Eye (tissue), 1 donor: ENCODE measurements around the gene S100A9.
"Not testable (repeated sequence)": the region's sequence is repeated elsewhere in the genome, so short reads cannot be mapped to it uniquely, and the experiment has no call there.

ENCODE experiments used
- DNase-seq: peaks from one replicate; pipeline ENCODE4 v3.0.0-alpha.2; 2015

Gene S100A9

DNA sequence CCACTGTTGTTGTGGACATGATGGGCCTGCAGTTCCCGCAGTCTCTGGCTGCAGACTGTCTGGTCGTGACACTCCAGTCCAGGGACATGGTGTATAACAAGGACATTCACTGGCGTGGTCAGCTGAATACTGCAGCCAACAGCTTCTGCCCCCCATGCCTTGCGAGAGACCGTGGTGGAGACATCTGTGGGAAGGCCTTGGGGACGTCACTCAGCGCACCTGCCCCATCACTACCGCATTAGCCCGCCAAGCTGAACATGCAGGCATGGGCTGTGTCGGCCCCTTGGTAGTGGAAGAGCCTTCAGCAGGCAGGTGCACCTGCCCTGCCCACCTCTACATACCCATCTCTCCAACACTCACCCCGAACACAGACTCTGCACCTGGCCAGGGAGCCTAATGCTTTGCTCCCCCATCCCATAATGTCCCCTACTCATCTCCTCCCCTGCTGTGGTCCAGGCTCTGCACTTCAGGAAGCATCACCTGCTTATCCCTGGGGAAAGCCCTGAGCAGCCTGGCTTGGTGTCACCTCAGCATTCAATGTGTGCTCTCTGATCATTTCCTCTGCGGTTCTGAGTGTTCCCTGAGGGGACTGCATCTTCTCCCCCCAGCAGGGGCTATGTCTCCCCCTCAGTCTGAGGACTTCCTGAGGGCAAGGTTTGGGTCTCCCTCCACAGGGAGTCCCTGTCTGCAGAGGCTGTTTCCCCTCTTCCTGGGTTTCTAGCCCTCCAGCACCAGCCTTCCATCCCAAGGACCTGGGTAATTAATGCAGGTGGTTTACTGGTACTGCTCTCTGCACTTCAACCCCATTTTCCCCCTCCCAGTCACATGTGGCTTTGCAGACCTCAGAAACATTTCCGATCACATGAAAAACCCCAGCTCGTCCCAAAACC, 12.2 kb upstream of the S100A9 start:
- no peak for DNase-seq

DNA sequence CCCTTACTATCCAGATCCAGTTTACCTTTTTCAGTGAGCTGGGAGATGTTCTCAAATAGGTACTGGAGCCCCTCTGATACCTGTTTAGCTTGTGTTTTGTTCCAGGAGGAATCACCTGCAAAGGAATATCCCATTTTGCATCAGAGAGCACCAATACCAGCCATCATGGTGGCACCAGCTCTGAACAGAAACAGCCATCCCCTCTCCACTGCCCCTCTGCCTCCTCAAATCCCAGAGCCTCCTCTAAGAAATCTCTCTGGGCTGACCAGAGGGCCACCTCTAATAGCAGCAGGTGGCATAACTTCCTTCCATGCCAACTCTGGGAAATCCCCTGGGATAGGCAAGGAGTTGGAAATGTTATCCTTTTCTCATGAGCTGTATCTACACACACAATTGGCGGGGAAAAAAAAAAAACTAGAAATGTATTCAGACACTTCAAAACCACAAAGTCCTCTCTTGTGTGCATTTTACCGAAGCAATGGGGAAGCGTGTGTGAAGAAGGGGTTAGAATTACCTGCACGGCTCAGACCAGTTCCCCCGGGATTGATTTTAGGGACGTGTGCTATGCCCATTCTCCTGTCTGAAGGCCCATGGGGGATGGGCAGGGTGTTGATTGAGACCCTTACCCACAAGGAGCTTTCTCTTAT, 11.5 kb upstream of the S100A9 start:
- DNase-seq, result no peak

DNA sequence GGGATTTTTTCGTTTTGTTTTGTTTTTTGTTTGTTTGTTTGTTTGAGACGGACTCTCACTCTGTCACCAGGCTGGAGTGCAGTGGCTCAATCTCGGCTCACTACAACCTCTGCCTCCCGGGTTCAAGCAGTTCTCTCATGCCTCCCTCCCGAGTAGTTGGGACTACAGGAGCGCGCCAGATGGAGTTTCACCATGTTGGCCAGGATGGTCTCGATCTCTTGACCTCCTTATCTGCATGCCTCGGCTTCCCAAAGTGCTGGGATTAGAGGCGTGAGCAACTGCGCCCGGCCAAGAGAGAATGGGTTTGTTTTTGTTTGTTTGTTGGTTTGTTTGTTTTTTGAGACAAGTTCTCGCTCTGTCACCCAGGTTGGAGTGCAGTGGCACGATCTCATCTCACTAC, 10.6 kb upstream of the S100A9 start:
- DNase-seq, result not testable (repeated sequence)

DNA sequence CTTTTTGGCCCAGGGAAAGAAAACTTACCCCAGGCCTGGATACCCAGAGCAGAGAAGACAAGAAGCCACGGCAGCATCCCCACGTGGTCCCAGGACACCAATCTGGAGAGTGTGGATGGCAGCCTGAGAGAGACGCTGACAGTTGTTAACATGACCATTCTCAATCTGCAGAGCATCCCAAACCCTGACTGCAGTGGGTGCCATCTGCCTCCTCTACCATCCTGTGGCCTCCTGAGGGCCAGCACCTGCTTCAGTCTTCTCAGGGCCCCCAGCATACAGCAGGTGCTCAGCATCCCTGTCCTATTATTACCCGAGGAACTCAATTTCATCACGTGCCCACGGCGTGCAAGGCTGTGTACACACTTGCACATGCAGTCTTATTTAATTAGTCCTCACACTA, 9.8 kb upstream of the S100A9 start:
- no peak for DNase-seq

DNA sequence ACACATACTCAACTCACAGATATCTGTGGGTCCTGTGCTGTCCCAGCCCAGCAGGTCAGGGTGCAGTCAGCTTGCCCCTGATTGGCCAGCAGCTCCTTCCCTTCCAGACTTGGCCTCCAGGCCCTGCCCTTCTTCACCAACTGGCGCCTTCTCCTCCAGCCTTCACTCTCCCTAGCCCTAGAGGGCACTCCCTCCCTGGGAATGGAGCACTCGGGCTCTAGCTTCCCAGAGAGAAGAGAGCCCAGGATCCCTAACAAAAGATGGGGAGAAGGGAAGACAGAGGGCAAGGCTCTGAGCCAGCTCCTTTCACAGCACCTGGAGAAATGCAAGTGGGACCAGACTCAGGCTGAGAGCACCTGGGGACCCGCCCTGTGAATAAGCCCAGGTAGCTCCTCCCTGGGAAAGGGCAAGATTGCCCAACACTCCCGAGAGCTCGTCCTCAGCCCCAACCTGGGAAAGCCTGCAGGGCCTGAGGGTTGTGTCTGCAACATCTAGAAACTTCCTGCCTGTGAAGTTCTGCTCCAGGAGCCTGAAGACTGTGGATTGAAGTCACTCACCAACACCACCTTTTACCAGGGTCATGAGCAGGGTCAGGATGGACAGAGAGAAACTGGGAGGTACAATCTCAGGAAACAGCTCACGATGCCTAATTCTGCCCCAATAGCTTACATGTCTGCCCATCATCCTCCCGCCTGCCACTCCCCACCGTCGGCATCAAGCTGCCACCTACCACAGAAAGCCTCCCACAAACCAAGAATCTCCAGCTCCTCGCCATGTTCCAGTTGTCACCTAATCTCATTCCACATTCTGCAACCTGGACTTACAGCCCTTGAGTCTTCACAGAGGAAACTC, 8.9 kb upstream of the S100A9 start, which contains the start of gene PGLYRP4:
PGLYRP4 (minus strand) TSS at position 331 of the 852 bp plus-strand sequence. CDS start 909 bp downstream, outside the sequence.
- no peak for DNase-seq

DNA sequence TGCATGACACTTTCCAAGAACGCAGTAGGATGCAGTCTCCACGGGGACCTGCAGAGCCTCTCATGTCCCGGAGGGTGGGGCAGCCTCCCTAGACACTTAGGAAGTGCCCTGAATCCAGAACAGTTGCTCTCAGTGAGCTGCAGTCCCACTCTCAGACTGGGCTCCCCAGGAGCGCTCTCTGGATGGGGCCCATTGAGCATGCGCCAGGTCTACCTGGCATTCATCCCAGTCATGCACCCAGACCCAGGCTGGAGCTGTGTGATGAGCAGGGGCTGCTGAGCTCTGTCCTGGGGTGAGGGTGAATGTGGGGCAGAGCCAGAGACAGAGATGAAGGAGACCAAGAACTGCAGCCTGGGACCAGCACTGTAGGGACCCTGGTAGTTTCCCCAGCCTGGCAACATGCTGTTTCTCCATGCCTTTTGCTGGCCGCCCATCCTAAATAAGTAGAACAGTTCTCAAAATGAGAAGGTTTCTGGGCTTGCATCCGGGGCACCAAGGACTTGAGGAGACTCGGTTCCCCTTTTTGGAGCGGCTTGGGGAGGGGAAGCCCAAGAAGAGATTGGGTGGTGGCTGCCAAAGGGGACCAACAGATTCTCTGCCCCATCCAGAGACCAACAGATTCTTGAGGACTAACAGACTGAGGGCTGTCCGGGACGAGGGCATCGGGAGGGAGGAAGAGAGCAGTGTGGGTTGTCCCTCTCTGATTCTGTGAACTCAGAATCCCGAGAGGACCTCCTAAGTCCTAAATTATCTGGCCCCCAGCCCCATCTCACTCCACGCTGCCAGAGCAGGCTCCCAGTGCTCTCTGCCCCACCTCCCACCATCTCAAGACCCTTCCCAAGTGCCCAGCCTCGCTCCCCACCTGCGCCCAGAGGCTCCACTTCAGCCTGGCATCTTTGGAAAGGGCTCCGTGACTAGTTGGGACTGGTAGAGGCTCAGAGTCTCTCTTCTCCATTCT, 8.0 kb upstream of the S100A9 start:
- no peak for DNase-seq

DNA sequence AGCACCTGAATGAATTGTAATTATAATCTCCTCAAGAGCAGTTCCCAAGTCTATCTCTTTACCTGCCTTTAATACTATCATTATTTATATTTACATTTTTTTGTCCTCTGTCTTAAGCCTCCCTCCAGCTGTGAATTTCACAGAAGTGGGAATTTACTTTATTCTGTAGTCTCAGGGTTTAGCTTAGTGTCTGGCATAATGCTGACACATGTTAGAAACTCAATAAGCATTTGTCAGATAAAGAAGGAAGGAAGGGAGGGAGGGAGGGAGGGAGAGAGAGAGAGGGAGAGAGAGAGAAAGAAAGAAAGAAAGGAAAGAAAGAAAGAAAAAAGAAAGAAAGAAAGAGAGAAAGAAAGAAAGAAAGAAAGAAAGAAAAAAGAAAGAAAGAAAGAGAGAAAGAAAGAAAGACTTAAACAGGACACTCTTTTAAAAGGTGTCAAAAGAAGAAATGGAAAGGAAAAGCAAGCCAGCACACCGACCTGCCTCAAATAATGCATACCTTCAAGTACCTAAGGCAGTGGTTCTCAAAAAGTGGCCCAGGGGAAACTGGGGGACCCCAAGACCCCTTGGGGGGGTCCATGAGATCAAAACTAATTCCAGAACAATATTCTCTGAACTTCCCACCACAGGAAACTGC, 7.2 kb upstream of the S100A9 start:
- DNase-seq, result no peak

DNA sequence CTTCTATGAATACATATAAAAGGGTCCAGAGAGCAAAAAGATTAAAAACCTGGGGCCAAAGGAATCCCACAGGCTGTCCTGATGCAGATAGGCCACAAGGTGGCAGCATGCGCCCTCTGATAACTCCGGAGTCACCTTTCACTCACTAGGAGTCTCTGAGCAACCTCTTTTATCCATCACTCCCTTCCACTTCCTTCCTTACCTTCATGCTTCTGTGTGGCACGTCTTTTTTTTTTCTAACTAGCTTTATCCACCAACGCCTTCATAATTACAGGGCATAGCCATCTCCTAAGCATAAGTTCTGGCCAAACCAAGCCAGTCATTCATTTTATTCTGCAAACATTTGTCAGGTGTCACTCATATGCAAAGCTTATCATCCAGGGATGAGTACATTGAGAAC, 5.1 kb upstream of the S100A9 start:
- DNase-seq, result peak; percentile 84

DNA sequence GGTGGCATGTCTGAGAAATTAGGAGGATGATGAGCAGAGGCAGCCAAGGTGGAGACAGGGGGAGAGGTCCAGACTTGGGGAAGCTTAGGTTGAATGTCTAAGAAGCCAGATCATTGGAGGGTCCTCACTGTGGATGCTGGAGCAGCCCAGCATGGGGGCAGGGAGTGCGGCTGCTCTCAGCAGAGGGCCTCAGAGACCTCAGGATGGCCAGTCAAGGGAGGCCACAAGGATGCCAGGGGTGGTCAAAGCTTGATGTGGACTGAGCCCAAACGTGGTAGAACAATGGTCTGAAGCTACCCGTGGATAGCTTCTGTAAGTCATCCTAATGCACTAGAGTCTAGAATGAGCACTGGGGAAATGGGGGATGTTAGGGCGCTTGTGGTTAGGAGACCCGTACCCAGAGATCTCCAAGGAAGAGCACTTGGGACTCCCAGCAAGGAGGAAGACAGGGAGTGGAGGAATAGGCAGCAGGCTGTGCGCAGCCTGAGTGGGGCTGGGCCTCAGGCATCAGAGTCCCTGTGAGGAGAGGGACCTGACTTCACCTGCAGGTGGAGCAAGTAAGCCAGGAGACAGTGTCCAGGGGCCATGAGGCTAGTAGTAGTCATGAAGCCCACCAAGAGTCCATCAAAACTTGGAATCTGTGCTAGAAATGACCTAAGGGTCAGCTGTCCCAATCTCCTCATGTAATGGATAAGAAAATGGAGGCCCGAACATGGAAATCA, 4.3 kb upstream of the S100A9 start:
- peak; percentile 40 for DNase-seq

DNA sequence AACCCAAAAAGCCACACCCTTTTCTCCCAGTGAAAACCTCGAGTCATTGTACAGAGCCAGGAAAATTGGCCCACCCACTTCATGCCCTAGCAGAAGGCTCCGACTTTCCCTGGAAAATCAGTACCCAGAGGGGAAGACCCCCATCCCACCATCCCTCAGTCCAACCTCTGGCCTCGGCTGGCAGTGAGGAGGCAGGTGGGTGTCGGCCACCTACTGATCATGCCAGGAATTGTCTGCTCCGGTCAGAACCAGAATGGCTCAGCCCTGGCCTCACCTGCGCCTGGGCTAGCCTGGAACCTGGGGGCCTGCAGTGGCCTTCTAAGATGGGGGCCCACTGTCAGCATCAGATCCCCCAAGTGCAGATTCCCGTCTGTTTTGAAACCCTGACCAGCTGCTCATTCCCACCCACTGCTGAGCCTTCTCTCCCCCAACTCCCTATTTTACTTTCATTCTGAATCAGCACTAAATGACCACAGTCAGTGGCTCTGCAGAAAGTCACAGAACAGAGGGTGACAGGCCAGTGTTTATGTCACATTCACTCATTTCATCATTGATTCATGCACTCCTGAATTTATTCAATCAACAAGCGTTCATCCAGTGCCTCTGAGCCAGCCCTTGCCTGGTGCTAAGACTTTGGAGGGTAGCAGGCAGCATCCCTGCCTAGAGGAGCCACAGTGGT, 3.0 kb upstream of the S100A9 start:
- DNase-seq, result no peak

DNA sequence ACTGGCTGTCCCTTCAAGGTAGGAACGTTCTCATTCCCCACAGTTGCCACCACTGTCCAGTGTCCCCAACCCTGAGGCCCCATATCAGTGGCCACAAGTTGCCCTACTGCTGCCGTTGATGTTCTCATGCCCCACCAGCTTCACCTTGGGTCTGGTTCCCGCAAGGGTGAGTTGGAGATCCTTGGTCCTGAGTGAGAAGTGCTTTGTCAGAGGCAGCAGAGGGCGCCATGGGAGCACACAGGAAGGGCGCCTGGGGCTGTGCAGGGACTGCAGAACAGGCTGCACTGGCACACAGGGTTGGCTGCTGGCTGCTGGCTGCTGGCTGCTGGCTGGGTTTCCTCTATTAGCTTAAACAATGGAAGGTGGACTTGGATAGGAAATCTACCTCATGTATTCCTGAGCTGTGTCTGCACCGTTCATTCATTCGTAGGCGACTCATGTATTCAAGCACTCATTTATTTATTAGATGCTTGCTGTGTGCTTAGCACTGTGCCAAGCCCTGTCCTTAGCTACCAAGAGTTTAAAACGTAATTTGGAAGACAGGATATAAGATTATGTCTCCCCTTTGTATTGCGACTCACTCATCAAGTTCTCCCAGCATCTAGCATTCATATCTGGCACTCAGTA, 2.1 kb upstream of the S100A9 start:
- DNase-seq, result peak; percentile 23

DNA sequence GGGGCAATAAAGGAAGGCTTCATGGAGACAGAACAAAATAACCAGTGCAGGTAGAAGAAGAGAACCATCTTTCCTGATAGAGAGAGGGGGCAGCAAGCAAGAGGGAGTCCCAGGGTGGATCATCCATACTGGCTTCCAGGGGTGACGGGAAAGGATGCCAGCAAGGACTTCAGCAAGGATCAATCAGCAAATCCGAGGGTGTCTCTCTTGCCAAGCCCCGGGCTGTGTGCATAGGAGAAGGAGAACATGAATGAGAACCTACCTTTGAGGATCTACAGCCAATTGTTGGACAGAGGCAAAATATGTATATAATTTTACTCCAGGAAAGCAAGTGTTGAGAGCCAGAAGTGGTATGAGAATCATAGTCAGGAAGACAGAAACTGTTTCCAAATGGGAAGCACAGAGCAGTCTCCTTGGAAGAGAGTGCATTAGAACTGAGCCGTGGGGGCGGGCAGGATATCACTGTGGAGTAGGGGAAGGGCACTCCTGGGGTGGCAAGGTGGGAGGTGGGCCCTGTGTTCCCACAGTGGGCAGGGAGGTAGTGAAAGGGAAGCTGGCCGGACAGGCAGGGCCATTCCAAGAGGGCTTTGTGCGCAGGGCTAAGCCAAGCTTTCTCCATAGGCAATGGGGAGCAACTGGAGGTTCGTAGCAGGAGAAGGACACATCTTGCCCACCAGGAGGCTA, 1.1 kb upstream of the S100A9 start:
- DNase-seq, result no peak

DNA sequence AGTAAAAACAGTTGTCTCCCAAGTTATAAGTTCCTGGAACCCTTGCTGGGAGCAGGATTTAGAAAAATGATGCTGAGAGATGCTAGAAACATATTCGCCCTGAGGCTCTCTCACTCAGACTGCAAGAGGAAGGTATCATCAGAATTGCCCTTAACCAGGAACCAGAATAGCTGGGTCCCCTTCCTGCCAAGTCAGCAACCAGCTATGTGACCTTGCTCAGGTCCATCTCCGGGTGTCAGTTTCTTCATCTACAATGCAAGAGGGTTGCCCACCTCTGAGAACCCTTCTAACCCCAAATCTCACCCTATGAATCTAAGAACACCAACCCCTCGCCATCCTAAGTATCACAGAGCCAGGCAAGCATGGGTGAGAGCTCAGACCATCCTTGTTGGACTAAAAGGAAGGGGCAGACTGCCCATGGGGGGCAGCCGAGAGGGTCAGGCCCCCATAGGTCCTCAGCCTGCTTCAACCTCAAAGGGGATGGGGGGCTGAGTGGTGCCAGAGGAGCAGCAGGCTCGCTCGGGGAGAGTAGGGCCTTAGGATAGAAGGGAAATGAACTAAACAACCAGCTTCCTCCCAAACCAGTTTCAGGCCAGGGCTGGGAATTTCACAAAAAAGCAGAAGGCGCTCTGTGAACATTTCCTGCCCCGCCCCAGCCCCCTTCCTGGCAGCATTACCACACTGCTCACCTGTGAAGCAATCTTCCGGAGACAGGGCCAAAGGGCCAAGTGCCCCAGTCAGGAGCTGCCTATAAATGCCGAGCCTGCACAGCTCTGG, 390 bp upstream of the S100A9 start:
- DNase-seq, result no peak

DNA sequence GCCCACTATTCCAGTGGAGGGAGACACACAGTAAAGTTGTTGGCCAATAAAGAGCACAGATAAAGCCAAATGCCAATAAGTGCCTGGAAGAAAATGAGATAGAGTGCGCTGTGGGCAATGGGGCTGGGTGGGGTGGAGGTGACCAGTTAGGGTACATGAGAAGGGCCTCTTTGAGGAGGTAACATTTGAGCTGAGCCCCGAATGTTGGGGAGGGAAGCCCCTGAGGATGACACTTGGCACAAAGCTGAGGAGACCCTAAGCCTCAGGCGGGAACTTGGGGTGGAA, 979 bp downstream of the S100A9 start:
- no peak for DNase-seq

DNA sequence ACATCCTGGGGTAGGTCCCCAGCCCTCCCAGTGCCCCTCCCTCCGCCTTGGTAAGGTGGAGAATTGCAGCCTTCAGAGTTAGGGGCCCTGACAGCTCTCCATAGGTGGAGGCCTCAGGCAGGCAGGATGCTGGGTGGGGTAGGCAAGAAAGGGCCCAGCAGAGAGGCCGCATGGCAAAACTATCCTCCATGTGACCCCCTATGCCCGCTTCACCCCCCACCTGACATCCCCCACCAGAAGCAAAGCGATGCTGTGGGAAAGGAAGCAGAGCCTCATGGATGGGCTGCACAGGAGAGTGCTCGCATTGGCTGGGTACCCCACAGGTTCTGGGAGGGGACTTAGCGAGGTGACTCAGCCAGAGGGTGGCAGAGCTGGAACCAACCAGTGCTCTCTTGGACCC, 1.6 kb downstream of the S100A9 start:
- DNase-seq, result no peak

DNA sequence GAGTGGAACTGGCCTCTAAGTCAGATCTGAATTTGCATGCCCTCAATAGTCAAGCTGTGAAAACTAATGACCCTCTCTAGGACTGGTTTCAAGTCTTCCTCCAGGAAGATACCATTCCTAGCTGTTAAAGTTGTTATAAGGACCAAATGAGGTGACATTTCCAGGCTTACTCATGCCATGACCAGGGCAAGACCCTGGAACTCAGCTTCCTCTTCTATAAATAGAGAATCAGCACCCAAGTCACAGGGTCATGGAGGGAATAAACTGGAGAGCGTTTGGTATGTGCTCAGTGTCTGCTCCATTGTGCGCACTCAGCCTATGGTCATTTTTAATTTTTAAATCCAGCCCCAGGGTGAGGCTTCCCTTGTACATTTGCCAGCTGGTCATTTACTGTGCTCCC, 2.5 kb downstream of the S100A9 start:
- DNase-seq, result no peak

DNA sequence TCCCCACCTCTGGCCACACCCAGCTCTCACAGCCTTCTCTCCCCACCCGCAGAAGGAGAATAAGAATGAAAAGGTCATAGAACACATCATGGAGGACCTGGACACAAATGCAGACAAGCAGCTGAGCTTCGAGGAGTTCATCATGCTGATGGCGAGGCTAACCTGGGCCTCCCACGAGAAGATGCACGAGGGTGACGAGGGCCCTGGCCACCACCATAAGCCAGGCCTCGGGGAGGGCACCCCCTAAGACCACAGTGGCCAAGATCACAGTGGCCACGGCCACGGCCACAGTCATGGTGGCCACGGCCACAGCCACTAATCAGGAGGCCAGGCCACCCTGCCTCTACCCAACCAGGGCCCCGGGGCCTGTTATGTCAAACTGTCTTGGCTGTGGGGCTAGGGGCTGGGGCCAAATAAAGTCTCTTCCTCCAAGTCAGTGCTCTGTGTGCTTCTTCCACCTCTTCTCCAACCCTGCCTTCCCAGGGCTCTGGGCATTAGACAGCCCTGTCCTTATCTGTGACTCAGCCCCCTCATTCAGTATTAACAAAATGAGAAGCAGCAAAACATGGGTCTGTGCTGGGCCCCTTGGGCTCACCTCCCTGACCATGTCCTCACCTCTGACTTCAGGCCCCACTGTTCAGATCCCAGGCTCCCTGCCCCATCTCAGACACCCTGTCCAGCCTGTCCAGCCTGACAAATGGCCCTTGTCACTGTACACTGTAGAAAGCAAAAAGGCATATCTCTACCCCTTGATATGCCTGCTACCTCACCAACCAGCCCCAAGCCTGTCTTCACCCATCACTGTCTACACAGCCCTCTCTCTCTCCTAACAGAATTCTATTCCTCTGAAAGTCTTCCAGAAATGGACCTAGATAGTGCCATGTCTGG, 3.2 kb downstream of the S100A9 start:
- no peak for DNase-seq
